HEK293 (cell line): ENCODE data around the gene THSD4.

Experiments
- CTCF ChIA-PET: fragments of 350-600 bp; formaldehyde crosslinking; extraction: SDS; loops from one replicate; lab custom pipeline; 2021; ENCODE audit warnings: antibody characterized with exemption; lab: Yijun Ruan, JAX
- POLR2A ChIA-PET: fragments of 300-600 bp; formaldehyde crosslinking; extraction: SDS; loops from one replicate; lab custom pipeline; 2020; ENCODE audit warnings: antibody characterized with exemption, inconsistent platforms; lab: Yijun Ruan, JAX
- H3K27ac ChIP-seq: fragments of 200-500 bp; sonication (Bioruptor generic); 2 replicates; pipeline ENCODE4 v1.5.1; 2014; ENCODE audit warnings: low read depth, low read length, control low read depth, inconsistent platforms; ENCODE audit errors: extremely low read depth
- H3K36me3 ChIP-seq, 2 experiments: fragments of 200-500 bp in 1 of 2; sonication (Bioruptor generic) in 1 of 2; 1 replicate in 1 of 2; 2 replicates in 1 of 2; pipeline ENCODE4 v1.5.1; 2014 to 2017; ENCODE audit warnings: inconsistent platforms in 2 of 2, low read length in 2 of 2; ENCODE audit not compliant: control insufficient read depth in 2 of 2, insufficient read depth in 1 of 2
- H3K4me1 ChIP-seq: fragments of 200-500 bp; sonication (Bioruptor generic); 2 replicates; pipeline ENCODE4 v1.5.1; 2014; ENCODE audit warnings: mild to moderate bottlenecking, low read length, inconsistent platforms; ENCODE audit not compliant: control insufficient read depth, insufficient read depth
- H3K4me3 ChIP-seq: 2 replicates; pipeline ENCODE4 v1.5.1; 2011; ENCODE audit warnings: low read depth, mild to moderate bottlenecking, control low read depth, low read length, moderate library complexity
- H3K9me3 ChIP-seq: fragments of 200-500 bp; sonication (Bioruptor generic); 2 replicates; pipeline ENCODE4 v1.5.1; 2014; ENCODE audit warnings: low read depth, low read length, inconsistent platforms; ENCODE audit not compliant: control insufficient read depth, insufficient read depth
- SCRT2 ChIP-seq: fragments of 450-650 bp; formaldehyde crosslinking; IDR thresholded peaks from 2 replicates; pipeline ENCODE4 v1.5.1; 2016; ENCODE audit warnings: missing biosample characterization, missing genetic modification characterization
- SP7 ChIP-seq: fragments of 450-650 bp; formaldehyde crosslinking; IDR thresholded peaks from 2 replicates; pipeline ENCODE4 v1.5.1; 2016; ENCODE audit warnings: missing biosample characterization, missing genetic modification characterization
- ZNF121 ChIP-seq: fragments of 450-650 bp; formaldehyde crosslinking; IDR thresholded peaks from 2 replicates; pipeline ENCODE4 v1.5.1; 2016; ENCODE audit warnings: missing biosample characterization, missing genetic modification characterization
- ZNF138 ChIP-seq: fragments of 450-650 bp; formaldehyde crosslinking; IDR thresholded peaks from 2 replicates; pipeline ENCODE4 v1.5.1; 2016; ENCODE audit warnings: missing biosample characterization, missing genetic modification characterization, borderline replicate concordance
- ZNF155 ChIP-seq: fragments of 450-650 bp; formaldehyde crosslinking; IDR thresholded peaks from 2 replicates; pipeline ENCODE4 v1.5.1; 2016; ENCODE audit warnings: missing biosample characterization, missing genetic modification characterization
- ZNF169 ChIP-seq: fragments of 450-650 bp; formaldehyde crosslinking; IDR thresholded peaks from 2 replicates; pipeline ENCODE4 v1.5.1; 2016; ENCODE audit warnings: missing biosample characterization, missing genetic modification characterization
- ZNF214 ChIP-seq: fragments of 450-650 bp; formaldehyde crosslinking; IDR thresholded peaks from 2 replicates; pipeline ENCODE4 v1.5.1; 2017; ENCODE audit warnings: missing biosample characterization, mild to moderate bottlenecking, missing genetic modification characterization, borderline replicate concordance
- ZNF324 ChIP-seq: fragments of 450-650 bp; formaldehyde crosslinking; IDR thresholded peaks from 2 replicates; pipeline ENCODE4 v1.5.1; 2016; ENCODE audit warnings: missing biosample characterization, missing genetic modification characterization
- ZNF433 ChIP-seq: fragments of 450-650 bp; formaldehyde crosslinking; IDR thresholded peaks from 2 replicates; pipeline ENCODE4 v1.5.1; 2016; ENCODE audit warnings: missing biosample characterization, missing genetic modification characterization, low read depth
- ZNF48 ChIP-seq: fragments of 450-650 bp; formaldehyde crosslinking; IDR thresholded peaks from 2 replicates; pipeline ENCODE4 v1.5.1; 2016; ENCODE audit warnings: missing biosample characterization, missing genetic modification characterization
- ZNF514 ChIP-seq: fragments of 450-650 bp; formaldehyde crosslinking; IDR thresholded peaks from 2 replicates; pipeline ENCODE4 v1.5.1; 2016; ENCODE audit warnings: missing biosample characterization, missing genetic modification characterization
- ZNF561 ChIP-seq: fragments of 450-650 bp; IDR thresholded peaks from 2 replicates; pipeline ENCODE4 v1.5.1; 2018; ENCODE audit warnings: missing biosample characterization, missing genetic modification characterization, borderline replicate concordance
- ZNF600 ChIP-seq: fragments of 450-650 bp; formaldehyde crosslinking; IDR thresholded peaks from 2 replicates; pipeline ENCODE4 v1.5.1; 2016; ENCODE audit warnings: missing biosample characterization, missing genetic modification characterization
- ZNF664 ChIP-seq: fragments of 450-650 bp; formaldehyde crosslinking; IDR thresholded peaks from 2 replicates; pipeline ENCODE4 v1.5.1; 2016; ENCODE audit warnings: missing biosample characterization, missing genetic modification characterization
- ZSCAN30 ChIP-seq: fragments of 450-650 bp; IDR thresholded peaks from 2 replicates; pipeline ENCODE4 v1.5.1; 2018; ENCODE audit warnings: missing biosample characterization, mild to moderate bottlenecking, missing genetic modification characterization, moderate library complexity
- TF ChIP-seq, protein P1 (sequence below): fragments of 450-650 bp; formaldehyde crosslinking; IDR thresholded peaks from 2 replicates; pipeline ENCODE4 v1.5.1; 2016; ENCODE audit warnings: missing biosample characterization, missing genetic modification characterization
- TF ChIP-seq, protein P2 (sequence below): fragments of 450-650 bp; formaldehyde crosslinking; IDR thresholded peaks from 2 replicates; pipeline ENCODE4 v1.5.1; 2016; ENCODE audit warnings: missing biosample characterization, missing genetic modification characterization
- TF ChIP-seq, protein P3 (sequence below): IDR thresholded peaks from 2 replicates; pipeline ENCODE4 v1.6.1; 2011; ENCODE audit warnings: mild to moderate bottlenecking, low read depth, low read length, borderline replicate concordance
- TF ChIP-seq, protein P4 (sequence below): fragments of 450-650 bp; formaldehyde crosslinking; IDR thresholded peaks from 2 replicates; pipeline ENCODE4 v1.5.1; 2016; ENCODE audit warnings: missing biosample characterization, missing genetic modification characterization
- TF ChIP-seq, protein P5 (sequence below): fragments of 450-650 bp; IDR thresholded peaks from 2 replicates; pipeline ENCODE4 v1.5.1; 2018; ENCODE audit warnings: missing biosample characterization, missing genetic modification characterization
- TF ChIP-seq, protein P6 (sequence below): fragments of 450-650 bp; formaldehyde crosslinking; IDR thresholded peaks from 2 replicates; pipeline ENCODE4 v1.5.1; 2016; ENCODE audit warnings: missing biosample characterization, missing genetic modification characterization
- TF ChIP-seq, protein P7 (sequence below): fragments of 450-650 bp; formaldehyde crosslinking; IDR thresholded peaks from 2 replicates; pipeline ENCODE4 v1.5.1; 2017; ENCODE audit warnings: missing biosample characterization, missing genetic modification characterization

THSD4 gene

DNA sequence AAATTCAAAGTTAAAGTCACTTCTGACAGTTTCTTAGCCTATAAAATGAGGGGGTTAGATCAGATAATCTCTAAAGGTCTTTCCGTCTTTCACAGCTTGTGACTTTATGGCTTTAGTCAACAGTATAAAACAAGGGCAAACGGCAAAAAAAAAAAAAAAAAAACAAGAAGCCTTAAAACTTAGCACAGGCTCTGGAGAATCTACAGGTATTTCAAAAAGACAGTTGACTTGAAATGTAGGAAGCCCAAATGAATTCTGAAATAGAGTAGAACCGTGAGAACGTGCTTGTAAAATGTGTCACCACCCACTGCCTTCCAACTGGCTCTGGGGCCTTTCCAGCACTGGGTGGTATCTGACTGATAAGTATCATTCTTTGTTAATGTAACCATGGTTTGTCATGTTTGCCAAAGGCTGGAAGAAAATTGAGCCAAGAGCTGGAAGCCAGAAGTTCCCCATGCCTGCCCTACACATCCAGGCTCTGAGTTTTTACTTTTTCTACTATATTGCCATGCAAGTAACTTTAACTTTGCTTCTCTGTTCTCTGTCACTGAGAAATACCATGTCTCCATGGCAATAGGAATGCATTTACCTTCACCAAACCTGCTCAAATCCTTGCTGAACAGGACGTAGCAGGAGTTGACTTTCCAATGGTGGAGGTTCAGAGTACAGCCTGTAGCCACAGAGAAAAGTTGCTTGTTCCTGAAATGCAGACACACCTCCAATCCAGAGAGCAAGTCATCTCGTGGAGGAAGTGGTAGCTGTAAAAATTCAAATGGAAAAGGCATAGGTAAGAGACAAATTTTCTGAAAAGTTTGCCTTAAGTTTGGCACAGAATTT, 35.8 kb upstream of the THSD4 start (continued):
- TF ChIP-seq, protein P1, sequence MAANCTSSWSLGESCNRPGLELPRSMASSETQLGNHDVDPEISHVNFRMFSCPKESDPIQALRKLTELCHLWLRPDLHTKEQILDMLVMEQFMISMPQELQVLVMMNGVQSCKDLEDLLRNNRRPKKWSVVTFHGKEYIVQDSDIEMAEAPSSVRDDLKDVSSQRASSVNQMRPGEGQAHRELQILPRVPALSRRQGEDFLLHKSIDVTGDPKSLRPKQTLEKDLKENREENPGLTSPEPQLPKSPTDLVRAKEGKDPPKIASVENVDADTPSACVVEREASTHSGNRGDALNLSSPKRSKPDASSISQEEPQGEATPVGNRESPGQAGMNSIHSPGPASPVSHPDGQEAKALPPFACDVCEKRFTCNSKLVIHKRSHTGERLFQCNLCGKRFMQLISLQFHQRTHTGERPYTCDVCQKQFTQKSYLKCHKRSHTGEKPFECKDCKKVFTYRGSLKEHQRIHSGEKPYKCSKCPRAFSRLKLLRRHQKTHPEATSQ = no peak
- TF ChIP-seq ZNF121 (tag by site-specific recombination) (no peak), ZSCAN30 (tag by site-specific recombination) (peak; percentile 13; the same call in 1 of the 2 replicates), ZNF169 (tag by site-specific recombination) (no peak), ZNF561 (tag by site-specific recombination) (peak; percentile 66), SP7 (tag by site-specific recombination) (peak; percentile 22; the same call in 1 of the 2 replicates), SCRT2 (peak; percentile 68), ZNF433 (tag by site-specific recombination) (no peak)
- TF ChIP-seq, protein P2, sequence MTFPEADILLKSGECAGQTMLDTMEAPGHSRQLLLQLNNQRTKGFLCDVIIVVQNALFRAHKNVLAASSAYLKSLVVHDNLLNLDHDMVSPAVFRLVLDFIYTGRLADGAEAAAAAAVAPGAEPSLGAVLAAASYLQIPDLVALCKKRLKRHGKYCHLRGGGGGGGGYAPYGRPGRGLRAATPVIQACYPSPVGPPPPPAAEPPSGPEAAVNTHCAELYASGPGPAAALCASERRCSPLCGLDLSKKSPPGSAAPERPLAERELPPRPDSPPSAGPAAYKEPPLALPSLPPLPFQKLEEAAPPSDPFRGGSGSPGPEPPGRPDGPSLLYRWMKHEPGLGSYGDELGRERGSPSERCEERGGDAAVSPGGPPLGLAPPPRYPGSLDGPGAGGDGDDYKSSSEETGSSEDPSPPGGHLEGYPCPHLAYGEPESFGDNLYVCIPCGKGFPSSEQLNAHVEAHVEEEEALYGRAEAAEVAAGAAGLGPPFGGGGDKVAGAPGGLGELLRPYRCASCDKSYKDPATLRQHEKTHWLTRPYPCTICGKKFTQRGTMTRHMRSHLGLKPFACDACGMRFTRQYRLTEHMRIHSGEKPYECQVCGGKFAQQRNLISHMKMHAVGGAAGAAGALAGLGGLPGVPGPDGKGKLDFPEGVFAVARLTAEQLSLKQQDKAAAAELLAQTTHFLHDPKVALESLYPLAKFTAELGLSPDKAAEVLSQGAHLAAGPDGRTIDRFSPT (tag by site-specific recombination) = no peak

DNA sequence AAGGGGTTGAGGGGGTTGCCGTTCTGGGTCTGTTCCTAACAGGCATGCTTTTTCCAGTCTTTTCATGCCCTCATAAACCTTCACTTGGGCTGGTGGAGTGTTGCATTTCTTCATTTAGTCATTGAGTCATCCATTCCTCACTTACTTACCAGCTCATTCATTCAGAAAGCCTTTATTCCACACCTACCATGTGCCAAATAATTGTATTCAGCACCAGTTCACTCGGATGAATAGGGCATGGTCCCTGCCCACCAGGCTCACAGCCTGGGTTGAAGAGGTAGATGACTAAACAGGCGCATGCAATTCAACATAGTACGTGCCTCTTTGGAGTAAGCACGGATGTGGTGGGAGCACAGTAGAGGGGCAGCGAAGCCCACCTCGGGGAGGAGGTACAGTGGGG, 35.1 kb upstream of the THSD4 start:
- Histone ChIP-seq H3K9me3 (no peaks in the 10 kb centered on the region), H3K4me1 (peaks cover 14% of the 10 kb centered on the region), H3K36me3 (no peaks in the 10 kb centered on the region), H3K4me3 (no peak overlapping the region), H3K27ac (no peak overlapping the region; the same call in 1 of the 2 replicates)
- ChIA-PET POLR2A (no interaction called here), CTCF (interaction anchor here (1.2 kb wide), 1 partner anchor 363 kb away, joined by 3 read pairs; no protein-coding TSS in a partner anchor)
- TF ChIP-seq, protein P3, sequence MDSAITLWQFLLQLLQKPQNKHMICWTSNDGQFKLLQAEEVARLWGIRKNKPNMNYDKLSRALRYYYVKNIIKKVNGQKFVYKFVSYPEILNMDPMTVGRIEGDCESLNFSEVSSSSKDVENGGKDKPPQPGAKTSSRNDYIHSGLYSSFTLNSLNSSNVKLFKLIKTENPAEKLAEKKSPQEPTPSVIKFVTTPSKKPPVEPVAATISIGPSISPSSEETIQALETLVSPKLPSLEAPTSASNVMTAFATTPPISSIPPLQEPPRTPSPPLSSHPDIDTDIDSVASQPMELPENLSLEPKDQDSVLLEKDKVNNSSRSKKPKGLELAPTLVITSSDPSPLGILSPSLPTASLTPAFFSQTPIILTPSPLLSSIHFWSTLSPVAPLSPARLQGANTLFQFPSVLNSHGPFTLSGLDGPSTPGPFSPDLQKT = no peak
- TF ChIP-seq, protein P4, sequence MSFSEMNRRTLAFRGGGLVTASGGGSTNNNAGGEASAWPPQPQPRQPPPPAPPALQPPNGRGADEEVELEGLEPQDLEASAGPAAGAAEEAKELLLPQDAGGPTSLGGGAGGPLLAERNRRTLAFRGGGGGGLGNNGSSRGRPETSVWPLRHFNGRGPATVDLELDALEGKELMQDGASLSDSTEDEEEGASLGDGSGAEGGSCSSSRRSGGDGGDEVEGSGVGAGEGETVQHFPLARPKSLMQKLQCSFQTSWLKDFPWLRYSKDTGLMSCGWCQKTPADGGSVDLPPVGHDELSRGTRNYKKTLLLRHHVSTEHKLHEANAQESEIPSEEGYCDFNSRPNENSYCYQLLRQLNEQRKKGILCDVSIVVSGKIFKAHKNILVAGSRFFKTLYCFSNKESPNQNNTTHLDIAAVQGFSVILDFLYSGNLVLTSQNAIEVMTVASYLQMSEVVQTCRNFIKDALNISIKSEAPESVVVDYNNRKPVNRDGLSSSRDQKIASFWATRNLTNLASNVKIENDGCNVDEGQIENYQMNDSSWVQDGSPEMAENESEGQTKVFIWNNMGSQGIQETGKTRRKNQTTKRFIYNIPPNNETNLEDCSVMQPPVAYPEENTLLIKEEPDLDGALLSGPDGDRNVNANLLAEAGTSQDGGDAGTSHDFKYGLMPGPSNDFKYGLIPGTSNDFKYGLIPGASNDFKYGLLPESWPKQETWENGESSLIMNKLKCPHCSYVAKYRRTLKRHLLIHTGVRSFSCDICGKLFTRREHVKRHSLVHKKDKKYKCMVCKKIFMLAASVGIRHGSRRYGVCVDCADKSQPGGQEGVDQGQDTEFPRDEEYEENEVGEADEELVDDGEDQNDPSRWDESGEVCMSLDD (tag by site-specific recombination) = no peak
- TF ChIP-seq ZNF664 (tag by site-specific recombination) (no peak), ZNF600 (no peak), ZNF138 (no peak), ZNF155 (tag by site-specific recombination) (no peak), ZNF214 (no peak), ZNF324 (tag by site-specific recombination) (no peak), ZNF48 (no peak), ZNF514 (tag by site-specific recombination) (no peak)
- TF ChIP-seq, protein P5, sequence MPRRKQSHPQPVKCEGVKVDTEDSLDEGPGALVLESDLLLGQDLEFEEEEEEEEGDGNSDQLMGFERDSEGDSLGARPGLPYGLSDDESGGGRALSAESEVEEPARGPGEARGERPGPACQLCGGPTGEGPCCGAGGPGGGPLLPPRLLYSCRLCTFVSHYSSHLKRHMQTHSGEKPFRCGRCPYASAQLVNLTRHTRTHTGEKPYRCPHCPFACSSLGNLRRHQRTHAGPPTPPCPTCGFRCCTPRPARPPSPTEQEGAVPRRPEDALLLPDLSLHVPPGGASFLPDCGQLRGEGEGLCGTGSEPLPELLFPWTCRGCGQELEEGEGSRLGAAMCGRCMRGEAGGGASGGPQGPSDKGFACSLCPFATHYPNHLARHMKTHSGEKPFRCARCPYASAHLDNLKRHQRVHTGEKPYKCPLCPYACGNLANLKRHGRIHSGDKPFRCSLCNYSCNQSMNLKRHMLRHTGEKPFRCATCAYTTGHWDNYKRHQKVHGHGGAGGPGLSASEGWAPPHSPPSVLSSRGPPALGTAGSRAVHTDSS = no peak
- TF ChIP-seq, protein P6, sequence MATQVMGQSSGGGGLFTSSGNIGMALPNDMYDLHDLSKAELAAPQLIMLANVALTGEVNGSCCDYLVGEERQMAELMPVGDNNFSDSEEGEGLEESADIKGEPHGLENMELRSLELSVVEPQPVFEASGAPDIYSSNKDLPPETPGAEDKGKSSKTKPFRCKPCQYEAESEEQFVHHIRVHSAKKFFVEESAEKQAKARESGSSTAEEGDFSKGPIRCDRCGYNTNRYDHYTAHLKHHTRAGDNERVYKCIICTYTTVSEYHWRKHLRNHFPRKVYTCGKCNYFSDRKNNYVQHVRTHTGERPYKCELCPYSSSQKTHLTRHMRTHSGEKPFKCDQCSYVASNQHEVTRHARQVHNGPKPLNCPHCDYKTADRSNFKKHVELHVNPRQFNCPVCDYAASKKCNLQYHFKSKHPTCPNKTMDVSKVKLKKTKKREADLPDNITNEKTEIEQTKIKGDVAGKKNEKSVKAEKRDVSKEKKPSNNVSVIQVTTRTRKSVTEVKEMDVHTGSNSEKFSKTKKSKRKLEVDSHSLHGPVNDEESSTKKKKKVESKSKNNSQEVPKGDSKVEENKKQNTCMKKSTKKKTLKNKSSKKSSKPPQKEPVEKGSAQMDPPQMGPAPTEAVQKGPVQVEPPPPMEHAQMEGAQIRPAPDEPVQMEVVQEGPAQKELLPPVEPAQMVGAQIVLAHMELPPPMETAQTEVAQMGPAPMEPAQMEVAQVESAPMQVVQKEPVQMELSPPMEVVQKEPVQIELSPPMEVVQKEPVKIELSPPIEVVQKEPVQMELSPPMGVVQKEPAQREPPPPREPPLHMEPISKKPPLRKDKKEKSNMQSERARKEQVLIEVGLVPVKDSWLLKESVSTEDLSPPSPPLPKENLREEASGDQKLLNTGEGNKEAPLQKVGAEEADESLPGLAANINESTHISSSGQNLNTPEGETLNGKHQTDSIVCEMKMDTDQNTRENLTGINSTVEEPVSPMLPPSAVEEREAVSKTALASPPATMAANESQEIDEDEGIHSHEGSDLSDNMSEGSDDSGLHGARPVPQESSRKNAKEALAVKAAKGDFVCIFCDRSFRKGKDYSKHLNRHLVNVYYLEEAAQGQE (tag by site-specific recombination) = no peak
- TF ChIP-seq, protein P7, sequence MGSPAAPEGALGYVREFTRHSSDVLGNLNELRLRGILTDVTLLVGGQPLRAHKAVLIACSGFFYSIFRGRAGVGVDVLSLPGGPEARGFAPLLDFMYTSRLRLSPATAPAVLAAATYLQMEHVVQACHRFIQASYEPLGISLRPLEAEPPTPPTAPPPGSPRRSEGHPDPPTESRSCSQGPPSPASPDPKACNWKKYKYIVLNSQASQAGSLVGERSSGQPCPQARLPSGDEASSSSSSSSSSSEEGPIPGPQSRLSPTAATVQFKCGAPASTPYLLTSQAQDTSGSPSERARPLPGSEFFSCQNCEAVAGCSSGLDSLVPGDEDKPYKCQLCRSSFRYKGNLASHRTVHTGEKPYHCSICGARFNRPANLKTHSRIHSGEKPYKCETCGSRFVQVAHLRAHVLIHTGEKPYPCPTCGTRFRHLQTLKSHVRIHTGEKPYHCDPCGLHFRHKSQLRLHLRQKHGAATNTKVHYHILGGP (tag by site-specific recombination) = no peak
